CD4-positive, alpha-beta T cell treated with Interleukin-21 for 1 hour (primary cell): ENCODE results near the gene PACSIN2.
A peak's percentile ranks its signal among the peaks of the same experiment; 100 is the strongest.

ENCODE experiments used
- DNase-seq: peaks from one replicate; pipeline ENCODE4 v3.0.0-alpha.2; 2020

Gene PACSIN2

DNA sequence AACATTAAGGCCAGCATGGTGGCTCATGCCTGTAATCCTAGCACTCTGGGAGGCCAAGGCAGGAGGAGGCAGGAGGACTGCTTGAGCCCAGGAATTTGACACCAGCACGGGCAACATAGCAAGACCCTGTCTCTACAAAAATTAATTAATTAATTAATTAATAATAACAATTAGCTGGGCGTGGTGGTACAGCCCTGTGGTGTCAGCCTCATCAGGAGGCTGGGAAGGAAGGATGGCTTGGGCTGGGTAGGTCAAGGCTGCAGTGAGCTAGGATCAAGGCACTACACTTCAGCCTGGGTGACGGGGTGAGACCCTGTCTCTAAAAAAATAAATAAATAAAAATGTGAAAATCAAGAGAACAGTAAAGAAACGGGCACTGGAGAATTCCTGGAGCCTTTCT lies 159.2 kb downstream of the PACSIN2 start:
- no peak for DNase-seq

DNA sequence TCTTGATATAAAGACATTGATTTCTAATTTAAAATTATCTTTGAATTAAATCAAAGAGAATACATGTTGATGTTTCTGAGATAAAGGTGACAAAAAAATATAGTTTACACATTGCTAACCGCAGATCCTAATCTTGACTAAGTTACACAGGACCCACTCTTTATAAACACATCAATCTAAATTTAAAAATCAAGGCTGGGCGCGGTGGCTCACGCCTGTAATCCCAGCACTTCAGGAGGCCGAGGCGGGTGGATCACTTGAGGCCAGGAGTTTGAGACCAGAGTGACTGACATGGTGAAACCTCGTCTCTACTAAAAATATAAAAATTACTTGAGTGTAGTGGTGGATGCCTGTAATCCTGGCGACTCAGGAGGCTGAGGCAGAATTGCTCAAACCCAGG lies 159.7 kb downstream of the PACSIN2 start:
- DNase-seq = no peak

DNA sequence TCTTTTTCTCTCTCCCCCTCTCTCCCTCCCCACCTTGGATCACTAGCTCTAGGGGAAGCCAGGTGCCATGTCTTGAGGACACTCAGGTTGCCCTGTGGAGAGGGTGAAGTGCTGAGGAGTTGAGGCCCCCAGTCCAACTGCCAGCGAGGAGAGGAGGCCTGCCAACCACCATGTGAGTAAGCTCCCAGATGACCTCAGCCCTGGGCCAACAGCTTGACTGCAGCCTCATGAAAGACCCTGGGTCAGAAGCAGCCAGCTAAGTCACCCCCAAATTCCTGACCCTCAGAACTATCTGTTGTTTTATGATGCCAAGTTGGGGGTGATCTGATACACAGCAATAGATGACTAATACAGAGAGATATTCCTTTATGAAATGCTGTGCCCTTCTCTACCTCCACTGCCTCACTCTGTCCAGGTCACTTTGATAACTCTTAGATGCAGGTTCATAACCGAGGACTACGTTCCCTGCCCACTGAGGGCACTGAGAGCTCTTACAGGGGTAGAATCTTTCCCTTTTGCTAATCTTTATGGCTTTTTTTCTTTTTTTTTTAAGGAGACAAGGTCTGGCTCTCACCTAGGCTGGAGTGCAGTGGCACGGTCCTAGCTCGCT lies 165.9 kb downstream of the PACSIN2 start:
- DNase-seq = no peak

DNA sequence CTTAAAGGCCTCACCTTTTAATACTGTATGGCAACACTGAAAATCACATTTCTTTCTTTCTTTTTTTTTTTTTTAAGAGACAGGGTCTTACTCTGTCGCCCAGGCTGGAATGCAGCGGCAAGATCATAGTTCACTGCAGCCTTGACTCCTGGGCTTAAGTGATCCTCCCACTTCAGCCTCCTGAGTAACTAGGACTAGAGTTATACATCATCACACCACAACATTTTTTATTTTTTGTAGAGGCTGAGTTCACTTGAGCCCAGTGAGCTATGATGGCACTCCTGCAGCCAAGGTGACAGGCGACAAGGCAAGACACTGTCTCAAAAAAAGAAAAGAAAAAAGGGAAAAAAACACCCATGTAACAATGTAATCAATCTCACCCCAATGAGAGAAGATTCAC lies 167.8 kb downstream of the PACSIN2 start:
- DNase-seq = no peak

DNA sequence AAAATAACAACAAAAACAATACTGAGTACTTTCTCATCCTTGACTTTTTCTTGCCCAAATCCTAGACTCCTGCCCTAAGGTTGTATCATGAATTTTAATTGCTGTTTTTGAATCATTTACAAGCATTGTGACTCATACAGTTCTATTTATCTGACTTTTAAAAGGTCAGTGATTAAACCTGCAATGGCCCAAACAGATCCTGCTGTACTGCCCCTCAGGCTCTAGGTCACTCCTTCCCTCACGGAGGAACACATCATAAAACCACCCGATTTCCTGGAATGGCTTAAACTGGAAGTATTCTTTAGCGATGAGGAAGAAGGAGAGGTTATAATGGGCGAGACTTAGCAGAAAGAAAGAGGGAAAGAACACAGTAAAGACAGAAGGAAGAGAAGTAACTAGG lies 170.2 kb downstream of the PACSIN2 start:
- DNase-seq = no peak

DNA sequence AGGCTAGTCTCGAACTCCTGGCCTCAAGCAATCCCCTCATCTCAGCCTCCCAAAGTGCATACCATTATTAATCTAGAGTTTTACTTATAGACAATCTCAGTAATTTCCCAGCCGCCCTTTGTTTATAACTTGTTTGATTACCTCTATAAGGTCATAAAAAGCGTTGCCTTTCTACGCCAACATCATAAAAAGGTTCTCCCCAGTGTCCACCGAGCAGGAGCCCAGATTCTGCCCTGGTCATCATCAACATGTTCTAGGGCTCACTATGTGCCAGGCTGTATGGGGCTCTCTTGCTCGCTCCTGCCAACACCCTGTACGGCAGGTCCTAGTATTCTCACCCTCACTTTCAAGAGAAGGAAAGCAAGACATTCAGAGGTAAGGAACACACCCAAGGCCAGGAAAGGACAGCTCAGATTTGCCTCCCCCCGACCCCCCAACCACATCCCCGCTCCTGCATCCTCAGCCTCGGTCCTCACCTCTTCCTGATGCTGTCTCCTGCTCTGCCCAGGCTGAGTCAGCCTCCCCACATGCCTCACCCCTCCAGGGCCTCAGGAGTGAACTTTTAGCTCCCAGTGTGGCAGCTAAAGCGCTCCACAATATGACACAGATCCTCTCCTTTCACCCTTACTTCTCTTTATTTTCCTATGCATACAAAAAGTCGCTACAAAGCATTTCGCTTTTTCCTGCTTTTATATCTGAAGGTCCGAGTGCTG lies 172.1 kb downstream of the PACSIN2 start:
- no peak for DNase-seq

DNA sequence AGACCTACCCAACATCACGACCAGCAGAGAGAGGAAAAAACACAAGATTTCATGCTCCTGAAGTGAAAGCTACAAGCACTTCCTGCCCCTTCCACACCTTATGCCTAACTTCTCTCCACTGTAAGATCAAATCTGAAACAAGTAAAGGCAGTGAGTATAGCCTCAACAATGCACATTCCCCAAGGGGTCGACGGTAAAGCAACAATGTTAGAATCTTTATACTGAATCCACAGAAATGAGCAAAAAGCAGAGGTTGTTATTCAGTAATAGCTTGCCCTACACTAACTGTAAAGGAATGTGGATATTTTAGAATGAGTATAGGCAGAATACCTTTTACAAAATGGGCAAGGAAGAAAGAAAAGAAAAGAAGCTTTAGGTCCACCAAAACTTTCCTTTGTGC lies 173.5 kb downstream of the PACSIN2 start:
- no peak for DNase-seq

DNA sequence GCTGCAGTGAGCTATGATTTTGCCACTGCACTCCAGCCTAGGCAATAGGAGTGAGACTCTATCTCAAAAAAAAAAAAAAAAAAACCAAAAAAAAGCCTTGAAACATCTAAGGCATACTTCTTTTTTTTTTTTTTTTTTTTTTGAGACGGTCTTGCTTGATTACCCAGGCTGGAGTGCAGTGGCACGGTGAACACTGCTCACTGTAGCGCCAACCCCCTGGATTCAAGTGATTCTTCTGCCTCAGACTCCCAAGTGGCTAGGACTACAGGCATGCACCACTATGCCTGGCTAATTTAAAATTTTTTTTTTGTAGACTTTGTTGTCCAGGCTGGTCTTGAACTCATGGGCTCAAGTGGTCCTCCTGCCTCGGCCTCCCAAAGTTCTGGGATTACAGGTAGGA lies 177.4 kb downstream of the PACSIN2 start:
- no peak for DNase-seq

DNA sequence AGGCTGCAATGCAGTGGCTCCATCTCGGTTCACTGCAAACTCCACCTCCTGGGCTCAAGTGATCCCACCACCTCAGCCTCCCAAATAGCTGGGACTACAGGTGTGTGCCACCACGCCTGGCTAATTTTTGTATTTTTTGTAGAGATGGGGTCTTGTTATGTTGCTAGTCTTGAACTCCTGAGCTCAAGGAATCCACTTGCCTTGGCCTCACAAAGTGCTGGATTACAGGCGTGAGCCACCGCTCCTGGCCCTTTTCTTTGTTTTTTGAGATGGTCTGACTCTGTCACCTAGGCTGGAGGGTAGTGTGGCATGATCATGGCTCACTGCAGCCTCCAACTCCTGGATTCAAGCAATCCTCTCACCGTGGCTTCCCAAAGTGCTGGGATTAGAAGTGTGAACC lies 178.9 kb downstream of the PACSIN2 start:
- DNase-seq = no peak

DNA sequence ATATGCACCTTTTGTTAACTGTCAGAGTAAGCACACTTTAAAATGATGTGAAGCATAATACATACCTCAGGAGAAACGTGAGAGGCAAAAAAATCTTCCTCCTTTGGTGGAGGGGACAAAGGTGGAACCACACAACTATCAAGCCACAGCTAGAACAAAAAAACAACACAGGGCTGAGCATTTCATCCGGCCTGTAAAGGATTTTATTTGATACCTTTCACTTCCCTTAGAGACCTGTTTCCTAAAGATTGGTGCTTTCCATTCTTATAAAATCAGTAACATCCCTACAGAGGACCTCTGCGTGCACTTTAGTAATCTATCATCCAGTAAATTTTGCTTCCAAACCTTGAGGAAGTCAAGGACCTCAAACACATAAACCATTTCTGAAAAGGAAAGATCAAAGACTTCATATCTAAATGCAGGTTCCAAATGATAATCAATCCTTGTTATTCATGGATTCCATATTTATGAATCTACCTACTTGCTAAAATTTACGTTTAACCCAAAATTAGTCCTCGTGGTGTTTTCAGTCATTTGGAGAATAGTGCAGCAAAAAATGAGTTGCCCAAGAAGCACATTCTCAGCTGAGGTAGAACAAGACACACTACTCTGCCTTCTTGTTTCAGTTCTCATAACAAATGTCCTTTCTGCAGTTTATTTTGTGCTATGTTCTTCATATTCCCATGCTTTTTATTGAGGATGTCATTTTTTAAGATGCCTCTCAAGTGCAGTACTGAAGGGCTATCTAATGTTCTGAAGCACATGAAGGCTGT lies 180.6 kb downstream of the PACSIN2 start:
- DNase-seq = no peak

DNA sequence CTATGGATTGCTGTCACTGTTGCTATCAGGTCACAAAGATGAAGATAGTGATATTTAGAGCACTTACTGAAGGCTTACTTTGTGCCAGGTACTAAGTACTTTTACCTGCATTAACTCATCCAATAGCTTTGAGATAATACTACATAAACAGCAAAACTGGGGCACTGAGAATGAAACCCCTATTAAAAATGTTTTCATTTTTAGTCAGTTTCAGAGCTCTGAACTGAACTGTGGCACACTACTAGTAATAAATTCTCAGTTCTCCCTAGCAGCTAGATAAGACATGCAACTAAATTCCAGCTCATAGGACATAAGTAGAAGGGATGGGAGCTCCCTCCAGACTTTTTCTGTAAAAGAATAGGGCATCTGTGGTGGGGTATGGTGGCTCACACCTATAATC lies 181.8 kb downstream of the PACSIN2 start:
- no peak for DNase-seq

DNA sequence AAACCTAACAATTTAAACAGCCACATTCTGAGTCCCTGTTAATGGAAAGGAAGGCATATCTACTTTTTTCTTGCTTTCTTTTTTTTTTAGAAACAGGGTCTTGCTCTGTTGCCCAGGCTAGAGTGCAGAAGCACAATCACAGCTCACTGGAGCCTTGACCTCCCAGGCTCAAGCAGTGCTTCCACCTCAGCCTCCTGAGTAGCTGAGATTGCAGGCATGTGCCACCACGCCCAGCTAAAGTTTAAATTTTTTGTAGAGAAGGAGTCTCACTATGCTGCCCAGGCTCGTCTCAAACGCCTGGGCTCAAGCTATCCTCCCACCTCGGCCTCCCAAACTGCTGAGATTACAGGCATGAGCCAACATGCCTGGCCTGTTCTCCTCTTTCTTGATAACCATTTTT lies 183.2 kb downstream of the PACSIN2 start:
- no peak for DNase-seq

DNA sequence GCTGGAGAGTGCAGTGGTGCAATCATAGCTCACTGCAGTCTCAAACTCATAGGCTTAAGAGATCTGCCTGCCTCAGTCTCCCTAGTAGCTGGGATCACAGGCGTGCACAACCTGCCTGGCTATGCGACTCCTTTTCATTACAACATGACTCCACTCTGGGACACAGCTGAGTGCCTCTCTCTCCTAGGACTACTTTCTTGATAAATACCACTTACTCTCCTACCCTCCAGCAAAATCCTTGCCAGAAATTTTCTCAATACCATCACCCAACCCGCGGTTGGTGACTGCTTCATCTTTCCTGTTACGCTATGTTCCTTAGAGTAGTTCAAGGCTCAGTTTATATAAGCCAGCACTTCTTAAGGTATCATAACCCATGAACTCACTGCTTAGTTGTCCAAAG lies 184.8 kb downstream of the PACSIN2 start:
- no peak for DNase-seq

DNA sequence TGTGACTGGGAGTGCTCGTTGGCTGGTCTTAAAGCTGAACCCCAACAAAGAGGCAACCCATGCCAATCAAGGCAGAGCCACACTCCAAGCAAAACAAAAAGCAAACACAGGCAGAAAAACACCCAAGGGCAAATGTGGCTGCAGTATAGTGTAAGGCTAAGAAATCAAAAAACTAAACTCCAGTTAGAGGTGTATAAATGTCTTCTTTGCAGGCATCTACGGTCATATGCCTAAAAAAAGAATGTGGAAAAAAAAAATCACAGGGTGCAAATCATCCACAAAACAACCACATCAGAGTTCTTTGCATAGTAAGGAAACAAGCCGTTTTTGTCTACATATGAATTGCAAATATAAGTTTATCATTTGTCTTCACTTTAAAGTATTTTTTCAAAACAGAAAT lies 185.6 kb downstream of the PACSIN2 start:
- no peak for DNase-seq

DNA sequence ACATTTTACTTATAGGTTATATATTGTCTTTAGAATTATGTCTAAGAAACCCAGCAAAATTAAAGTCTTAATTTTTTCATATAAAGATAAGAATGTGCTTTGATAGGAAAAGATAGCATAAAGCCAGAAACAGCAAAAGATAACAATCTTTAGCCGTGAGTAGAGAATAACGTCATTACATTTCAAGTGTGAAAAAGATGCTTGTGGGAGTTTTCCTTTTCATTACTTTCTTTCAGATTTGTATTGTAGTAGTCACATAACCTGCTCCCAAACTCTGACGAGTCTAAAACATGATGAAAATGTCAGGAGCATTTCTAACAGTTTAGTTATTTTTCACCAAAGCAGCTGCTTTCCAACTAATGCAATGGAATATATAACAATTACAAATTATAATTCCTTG lies 189.2 kb downstream of the PACSIN2 start:
- DNase-seq = no peak

DNA sequence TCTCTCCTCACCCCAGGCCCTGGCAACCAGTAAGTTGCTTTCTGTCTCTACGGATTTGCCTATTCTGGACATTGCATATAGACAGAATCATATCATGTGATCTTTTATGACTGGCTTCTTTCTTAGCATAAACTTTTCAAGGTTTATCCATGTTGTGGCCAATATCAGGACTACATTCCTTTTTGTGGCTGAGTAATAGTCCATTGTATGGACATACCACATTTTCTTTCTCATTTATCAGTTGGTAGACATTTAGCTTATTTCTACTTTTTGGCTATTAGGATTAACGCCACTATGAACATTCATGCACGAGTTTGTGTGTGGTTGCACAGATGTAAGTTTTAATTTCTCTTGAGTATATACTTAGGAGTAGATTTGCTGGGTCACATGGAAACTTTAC lies 193.6 kb downstream of the PACSIN2 start:
- DNase-seq = no peak

DNA sequence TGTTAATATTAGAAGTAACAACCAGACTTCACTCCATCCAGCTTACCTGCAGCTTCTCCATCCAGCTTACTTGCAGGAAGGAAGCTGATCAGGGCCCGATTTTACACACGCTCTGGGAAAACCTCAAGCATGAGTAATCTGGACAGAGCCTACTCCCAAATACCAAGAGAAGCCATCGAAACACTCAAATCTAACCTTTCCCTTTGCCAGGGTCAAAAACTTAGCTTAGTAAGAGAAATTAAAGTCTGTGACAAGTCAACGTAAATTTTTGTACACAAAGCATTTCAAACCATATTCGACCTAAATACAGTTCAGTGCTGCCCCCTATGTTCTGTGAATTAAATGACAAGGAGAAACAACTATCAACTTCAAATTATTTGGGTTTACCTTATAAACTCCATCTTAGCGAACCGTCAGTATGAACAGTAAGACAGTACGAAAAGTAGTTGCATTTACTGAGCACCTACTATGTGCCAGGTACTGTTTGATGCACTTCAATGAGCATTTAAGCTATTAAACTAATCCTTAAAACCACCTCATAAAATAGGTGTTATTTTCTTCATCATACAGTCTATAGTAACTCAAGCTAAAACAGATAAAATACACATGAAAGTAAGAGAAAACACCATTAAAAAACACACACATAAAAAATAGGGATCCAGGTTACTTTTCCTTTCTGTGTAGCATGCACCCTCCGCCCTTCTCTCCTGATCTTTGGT lies 194.7 kb downstream of the PACSIN2 start:
- DNase-seq = peak; percentile 33
